Measurements from ENCODE around the gene TLX3.

- TF ChIP-seq, protein P1, sequence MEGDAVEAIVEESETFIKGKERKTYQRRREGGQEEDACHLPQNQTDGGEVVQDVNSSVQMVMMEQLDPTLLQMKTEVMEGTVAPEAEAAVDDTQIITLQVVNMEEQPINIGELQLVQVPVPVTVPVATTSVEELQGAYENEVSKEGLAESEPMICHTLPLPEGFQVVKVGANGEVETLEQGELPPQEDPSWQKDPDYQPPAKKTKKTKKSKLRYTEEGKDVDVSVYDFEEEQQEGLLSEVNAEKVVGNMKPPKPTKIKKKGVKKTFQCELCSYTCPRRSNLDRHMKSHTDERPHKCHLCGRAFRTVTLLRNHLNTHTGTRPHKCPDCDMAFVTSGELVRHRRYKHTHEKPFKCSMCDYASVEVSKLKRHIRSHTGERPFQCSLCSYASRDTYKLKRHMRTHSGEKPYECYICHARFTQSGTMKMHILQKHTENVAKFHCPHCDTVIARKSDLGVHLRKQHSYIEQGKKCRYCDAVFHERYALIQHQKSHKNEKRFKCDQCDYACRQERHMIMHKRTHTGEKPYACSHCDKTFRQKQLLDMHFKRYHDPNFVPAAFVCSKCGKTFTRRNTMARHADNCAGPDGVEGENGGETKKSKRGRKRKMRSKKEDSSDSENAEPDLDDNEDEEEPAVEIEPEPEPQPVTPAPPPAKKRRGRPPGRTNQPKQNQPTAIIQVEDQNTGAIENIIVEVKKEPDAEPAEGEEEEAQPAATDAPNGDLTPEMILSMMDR (IDR thresholded peaks at IDR 0.05; ENCODE audit: control extremely low read depth in 1 of 3, insufficient read depth in 1 of 3, low read depth in 1 of 3, low read length in 3 of 3), result no peak
- TF ChIP-seq SRF (IDR thresholded peaks at IDR 0.05; ENCODE audit: low read depth, low read length) (no peak), ASH2L (IDR thresholded peaks at IDR 0.05; ENCODE audit: low read length) (no peak), POLR2A (IDR thresholded peaks at IDR 0.05; ENCODE audit: control extremely low read depth in 1 of 2, low read depth in 2 of 2, low read length in 2 of 2) (no peak), SP1 (IDR thresholded peaks at IDR 0.05; ENCODE audit: low read depth, low read length) (no peak)
Observed at GRCh38 chr5:171269717-171270116, 39.3 kb upstream of the TLX3 start.

Data from H1 (cell line).